Naive thymus-derived CD8-positive, alpha-beta T cell (primary cell): ENCODE measurements around the gene PRODH. TPM values are rescaled to one million over a fixed set of nuclear protein-coding genes. Genes with fewer than 3 reads are reported as not detected.
A peak's percentile ranks its signal among the peaks of the same experiment; 100 is the strongest.
"Not testable (repeated sequence)": the region's sequence is repeated elsewhere in the genome, so short reads cannot be mapped to it uniquely, and the experiment has no call there.

Experiments
- ATAC-seq, 2 donors: fragments of 150-1000 bp; cut with Tn5 transposase in 1 of 2; sonication (Bioruptor Pico), chemical (Tn5 transposase) in 1 of 2; 1 replicate in 1 of 2; 2 replicates in 1 of 2; pipeline ENCODE4 v1.10.0; 2021; ENCODE audit warnings: mild to moderate bottlenecking in 2 of 2, moderate library complexity in 2 of 2
- POLR2A ChIA-PET: fragments of 350-600 bp; sonication (Branson Sonifier 250); formaldehyde crosslinking; loops from one replicate; lab custom pipeline; 2021; ENCODE audit warnings: antibody characterized with exemption; lab: Charles Lee
- DNase-seq, 10 donors: peaks; one replicate each; pipeline versions ENCODE4 v3.0.0 to v3.0.0-alpha.2; 2020 to 2022
- H3K27ac Mint-ChIP-seq, 10 donors: one replicate each; pipeline ENCODE4 v1.8.0; 2020 to 2022; ENCODE audit warnings: mild to moderate bottlenecking in 10 of 10, mixed read lengths in 10 of 10, moderate library complexity in 4 of 10, inconsistent platforms in 1 of 10
- H3K27me3 Mint-ChIP-seq, 5 donors: one replicate each; pipeline ENCODE4 v1.8.0; 2021 to 2022; ENCODE audit warnings: mixed read lengths in 5 of 5
- H3K36me3 Mint-ChIP-seq, 3 donors: one replicate each; pipeline ENCODE4 v1.8.0; 2020 to 2022; ENCODE audit warnings: mixed read lengths in 3 of 3, mild to moderate bottlenecking in 2 of 3, inconsistent platforms in 1 of 3
- H3K4me1 Mint-ChIP-seq, 4 donors: one replicate each; pipeline ENCODE4 v1.8.0; 2021 to 2022; ENCODE audit warnings: mixed read lengths in 4 of 4
- H3K4me3 Mint-ChIP-seq, 10 donors: one replicate each; pipeline ENCODE4 v1.8.0; 2020 to 2022; ENCODE audit warnings: mild to moderate bottlenecking in 10 of 10, mixed read lengths in 10 of 10, moderate library complexity in 6 of 10, inconsistent platforms in 1 of 10
- H3K9me3 Mint-ChIP-seq, 9 donors: one replicate each; pipeline ENCODE4 v1.8.0; 2020 to 2022; ENCODE audit warnings: mixed read lengths in 9 of 9, mild to moderate bottlenecking in 3 of 9, inconsistent platforms in 1 of 9, moderate library complexity in 1 of 9
- polyA plus RNA-seq, 3 donors: library from polyadenylated mRNA; unstranded; fragments of 300-500 nt; fragmentation: Illumina TruSeq; gene quantifications; one replicate each; pipeline ENCODE4 v1.2.3, GENCODE V29; 2021
- total RNA-seq, 8 experiments: library from RNA in 2 of 8; stranded (reverse) in 2 of 8; gene quantifications; one replicate each; pipeline ENCODE4 v1.2.3 and lab custom pipeline; 2021 to 2026

The PRODH gene
- total and polyA plus RNA-seq, 5 experiments from 2014 or later, result 0.04 to 0.74 (median 0.30) TPM; not detected in 1

GRCh38 chr22:18973264-18974031, 37.4 kb upstream of the PRODH start:
- no peaks in the 10 kb centered on the region for H3K36me3 Mint-ChIP-seq
- H3K27me3 Mint-ChIP-seq, result peaks cover 1 to 28% (median 18%) of the 10 kb centered on the region in 5 donors

GRCh38 chr22:18972591-18972990, 36.5 kb upstream of the PRODH start:
- POLR2A ChIA-PET, H3K4me1 Mint-ChIP-seq, H3K27ac Mint-ChIP-seq, H3K9me3 Mint-ChIP-seq, H3K4me3 Mint-ChIP-seq, ATAC-seq, DNase-seq, H3K36me3 Mint-ChIP-seq: not testable (repeated sequence)
- peaks cover 1 to 29% (median 18%) of the 10 kb centered on the region in 5 donors for H3K27me3 Mint-ChIP-seq

More at GRCh38 chr22:18973264-18974031, 37.4 kb upstream of the PRODH start:
- H3K4me3 Mint-ChIP-seq, result no peak overlapping the region
- POLR2A ChIA-PET, result no interaction called here
- H3K27ac Mint-ChIP-seq, result no peak overlapping the region
- ATAC-seq, result no peak
- H3K9me3 Mint-ChIP-seq, result peaks cover 0 to 4% (median 0%) of the 10 kb centered on the region in 9 donors
- no peak for DNase-seq
- peaks cover 0 to 5% (median 1%) of the 10 kb centered on the region in 4 donors for H3K4me1 Mint-ChIP-seq

GRCh38 chr22:18972029-18972428, 35.9 kb upstream of the PRODH start:
- ATAC-seq, H3K36me3 Mint-ChIP-seq, H3K4me1 Mint-ChIP-seq, H3K27ac Mint-ChIP-seq, DNase-seq, POLR2A ChIA-PET, H3K9me3 Mint-ChIP-seq: not testable (repeated sequence)
- peak overlapping the region in 7 of 10 donors; percentile 39 to 76 (median 54) for H3K4me3 Mint-ChIP-seq
- peaks cover 1 to 31% (median 18%) of the 10 kb centered on the region in 5 donors for H3K27me3 Mint-ChIP-seq

GRCh38 chr22:18971321-18971751, 35.2 kb upstream of the PRODH start:
- POLR2A ChIA-PET, result no interaction called here
- ATAC-seq (no peak), DNase-seq (no peak)
- H3K36me3 Mint-ChIP-seq, result no peaks in the 10 kb centered on the region
- H3K9me3 Mint-ChIP-seq, result peaks cover 0 to under 1% (median 0%) of the 10 kb centered on the region in 9 donors
- H3K4me3 Mint-ChIP-seq, result peak overlapping the region in 4 of 10 donors; percentile 32 to 62 (median 49)
- H3K4me1 Mint-ChIP-seq, result peaks cover 0 to 5% (median 1%) of the 10 kb centered on the region in 4 donors
- no peak overlapping the region for H3K27ac Mint-ChIP-seq
- H3K27me3 Mint-ChIP-seq, result peaks cover 1 to 35% (median 20%) of the 10 kb centered on the region in 5 donors

- DNase-seq, result no peak
- no peak for ATAC-seq
- H3K27me3 Mint-ChIP-seq, result peaks cover 1 to 36% (median 22%) of the 10 kb centered on the region in 5 donors
- no peaks in the 10 kb centered on the region for H3K9me3 Mint-ChIP-seq
- POLR2A ChIA-PET, result no interaction called here
- H3K27ac Mint-ChIP-seq, result no peak overlapping the region
- peaks cover 0 to 5% (median 1%) of the 10 kb centered on the region in 4 donors for H3K4me1 Mint-ChIP-seq
- peak overlapping the region in 6 of 10 donors; percentile 22 to 54 (median 42) for H3K4me3 Mint-ChIP-seq
- no peaks in the 10 kb centered on the region for H3K36me3 Mint-ChIP-seq
These were observed 34.8 kb upstream of the PRODH start for GRCh38 chr22:18970948-18971315.

- Mint-ChIP-seq H3K27me3 (peaks cover 1 to 36% (median 22%) of the 10 kb centered on the region in 5 donors), H3K4me3 (peak overlapping the region in 2 of 10 donors; percentile 39 to 76), H3K9me3 (no peaks in the 10 kb centered on the region), H3K36me3 (no peaks in the 10 kb centered on the region), H3K4me1 (peaks cover 0 to 5% (median 1%) of the 10 kb centered on the region in 4 donors), H3K27ac (no peak overlapping the region)
- POLR2A ChIA-PET, result no interaction called here
- DNase-seq (no peak), ATAC-seq (peak; percentile 67 to 71)
These were observed 34.3 kb upstream of the PRODH start for GRCh38 chr22:18970176-18970947.

- H3K4me3 Mint-ChIP-seq, result peak overlapping the region in 9 of 10 donors; percentile 18 to 83 (median 65)
- POLR2A ChIA-PET, H3K9me3 Mint-ChIP-seq, DNase-seq, H3K36me3 Mint-ChIP-seq, H3K4me1 Mint-ChIP-seq, ATAC-seq: not testable (repeated sequence)
- H3K27me3 Mint-ChIP-seq, result peaks cover 1 to 36% (median 20%) of the 10 kb centered on the region in 5 donors
- H3K27ac Mint-ChIP-seq, result peak overlapping the region in 1 of 10 donors; percentile 40
These were observed 33.3 kb upstream of the PRODH start for GRCh38 chr22:18969158-18969942.

- no peak overlapping the region for H3K27ac Mint-ChIP-seq
- DNase-seq (no peak), ATAC-seq (no peak)
- no peaks in the 10 kb centered on the region for H3K36me3 Mint-ChIP-seq
- H3K9me3 Mint-ChIP-seq, result no peaks in the 10 kb centered on the region
- POLR2A ChIA-PET, result no interaction called here
- peak overlapping the region in 1 of 10 donors; percentile 51 for H3K4me3 Mint-ChIP-seq
- peaks cover 0 to 34% (median 14%) of the 10 kb centered on the region in 5 donors for H3K27me3 Mint-ChIP-seq
- peaks cover 0 to 5% (median 1%) of the 10 kb centered on the region in 4 donors for H3K4me1 Mint-ChIP-seq
These were observed 32.1 kb upstream of the PRODH start for GRCh38 chr22:18968011-18968749.

GRCh38 chr22:18967391-18968010, 31.4 kb upstream of the PRODH start:
- H3K9me3 Mint-ChIP-seq, H3K27ac Mint-ChIP-seq, DNase-seq, H3K36me3 Mint-ChIP-seq, POLR2A ChIA-PET, H3K4me1 Mint-ChIP-seq, ATAC-seq, H3K4me3 Mint-ChIP-seq: not testable (repeated sequence)
- H3K27me3 Mint-ChIP-seq, result peaks cover 0 to 31% (median 14%) of the 10 kb centered on the region in 5 donors

GRCh38 chr22:18966748-18967147, 30.7 kb upstream of the PRODH start:
- DNase-seq (no peak), ATAC-seq (no peak)
- no peak overlapping the region for H3K4me3 Mint-ChIP-seq
- no peaks in the 10 kb centered on the region for H3K36me3 Mint-ChIP-seq
- peaks cover 0 to 25% (median 14%) of the 10 kb centered on the region in 5 donors for H3K27me3 Mint-ChIP-seq
- POLR2A ChIA-PET, result no interaction called here
- peaks cover 0 to 5% (median 2%) of the 10 kb centered on the region in 4 donors for H3K4me1 Mint-ChIP-seq
- H3K9me3 Mint-ChIP-seq, result no peaks in the 10 kb centered on the region
- no peak overlapping the region for H3K27ac Mint-ChIP-seq

GRCh38 chr22:18965526-18966421, 29.7 kb upstream of the PRODH start:
- POLR2A ChIA-PET, result no interaction called here
- Mint-ChIP-seq H3K9me3 (no peaks in the 10 kb centered on the region), H3K4me1 (peaks cover 0 to 5% (median 3%) of the 10 kb centered on the region in 4 donors), H3K27me3 (peaks cover 0 to 21% (median 12%) of the 10 kb centered on the region in 5 donors), H3K4me3 (no peak overlapping the region), H3K36me3 (no peaks in the 10 kb centered on the region), H3K27ac (no peak overlapping the region)
- no peak for ATAC-seq
- no peak for DNase-seq
